Uterus (tissue), 4 donors: ENCODE measurements around the gene ZNF625. TPM values are rescaled to one million over a fixed set of nuclear protein-coding genes. Genes with fewer than 3 reads are reported as not detected.
"Not testable (repeated sequence)": the region's sequence is repeated elsewhere in the genome, so short reads cannot be mapped to it uniquely, and the experiment has no call there.

Experiments
- DNase-seq, 2 donors: peaks; one replicate each; pipeline ENCODE4 v3.0.0-alpha.2; 2019 to 2020
- H3K27ac ChIP-seq, 2 donors: fragments of 200-600 bp; sonication (generic); 1 replicate in 1 of 2; 2 replicates in 1 of 2; pipeline ENCODE4 v1.5.1; 2016 to 2018
- H3K27me3 ChIP-seq, 2 donors: fragments of 200-600 bp; sonication (generic); one replicate each; pipeline ENCODE4 v1.5.1; 2018 to 2019; ENCODE audit warnings: control low read depth in 1 of 2
- H3K36me3 ChIP-seq, 2 donors: fragments of 200-600 bp; sonication (generic); one replicate each; pipeline ENCODE4 v1.5.1; 2019; ENCODE audit warnings: control low read depth in 1 of 2
- H3K4me1 ChIP-seq, 2 donors: fragments of 200-600 bp; sonication (generic); one replicate each; pipeline ENCODE4 v1.5.1; 2018 to 2019; ENCODE audit warnings: control low read depth in 1 of 2
- H3K4me3 ChIP-seq, 2 donors: fragments of 200-600 bp; sonication (generic); 1 replicate in 1 of 2; 2 replicates in 1 of 2; pipeline ENCODE4 v1.5.1; 2018 to 2019; ENCODE audit warnings: mild to moderate bottlenecking in 1 of 2
- H3K9me3 ChIP-seq, 2 donors: fragments of 200-600 bp; sonication (generic); one replicate each; pipeline ENCODE4 v1.5.1; 2019; ENCODE audit warnings: control low read depth in 1 of 2
- CTCF ChIP-seq, 4 experiments: fragments of 200-600 bp in 2 of 4; fragments of 450-650 bp in 2 of 4; sonication (generic) in 2 of 4; IDR thresholded peaks; one replicate each; pipeline ENCODE4 v1.5.1; 2016 to 2019; ENCODE audit warnings: antibody characterized with exemption in 4 of 4, mild to moderate bottlenecking in 2 of 4, moderate library complexity in 1 of 4
- POLR2A ChIP-seq, 2 donors: fragments of 450-650 bp; IDR thresholded peaks; one replicate each; pipeline ENCODE4 v1.6.1; 2016; ENCODE audit warnings: antibody characterized with exemption in 2 of 2, mild to moderate bottlenecking in 1 of 2, moderate library complexity in 1 of 2
- intact Hi-C: fragments of 100-400 bp; cut with DNase I; formaldehyde crosslinking; loops from one replicate; pipeline ENCODE4 v1.15.1; 2023; ENCODE audit warnings: low total_unique reads
- total RNA-seq, 4 donors: library from RNA; depleted of rRNA in 3 of 4; stranded (reverse); fragments of >200 nt in 3 of 4; gene quantifications; one replicate each; pipeline versions ENCODE4 v1.1.0 to v1.2.4, GENCODE V29; 2014 to 2023
- donor health status: DM: yes; HTN: yes; CAD: no.

ZNF625 gene
- total RNA-seq, 4 donors from 2014 or later: 4.4 to 34.8 (median 10.1) TPM

- H3K9me3 ChIP-seq: peaks cover 0 to 7% of the 10 kb centered on the region in 2 donors
- no peaks in the 10 kb centered on the region for H3K4me1 ChIP-seq
- TF ChIP-seq POLR2A (IDR thresholded peaks at IDR 0.05) (no peak), CTCF (IDR thresholded peaks at IDR 0.05) (no peak)
- DNase-seq: no peak
- H3K27ac ChIP-seq: no peak overlapping the region
- intact Hi-C loops: no loop called here
- H3K4me3 ChIP-seq: no peak overlapping the region
- H3K27me3 ChIP-seq: no peaks in the 10 kb centered on the region
- no peaks in the 10 kb centered on the region for H3K36me3 ChIP-seq
These were observed 43.8 kb downstream of the ZNF625 start for GRCh38 chr19:12112701-12113100.

DNA sequence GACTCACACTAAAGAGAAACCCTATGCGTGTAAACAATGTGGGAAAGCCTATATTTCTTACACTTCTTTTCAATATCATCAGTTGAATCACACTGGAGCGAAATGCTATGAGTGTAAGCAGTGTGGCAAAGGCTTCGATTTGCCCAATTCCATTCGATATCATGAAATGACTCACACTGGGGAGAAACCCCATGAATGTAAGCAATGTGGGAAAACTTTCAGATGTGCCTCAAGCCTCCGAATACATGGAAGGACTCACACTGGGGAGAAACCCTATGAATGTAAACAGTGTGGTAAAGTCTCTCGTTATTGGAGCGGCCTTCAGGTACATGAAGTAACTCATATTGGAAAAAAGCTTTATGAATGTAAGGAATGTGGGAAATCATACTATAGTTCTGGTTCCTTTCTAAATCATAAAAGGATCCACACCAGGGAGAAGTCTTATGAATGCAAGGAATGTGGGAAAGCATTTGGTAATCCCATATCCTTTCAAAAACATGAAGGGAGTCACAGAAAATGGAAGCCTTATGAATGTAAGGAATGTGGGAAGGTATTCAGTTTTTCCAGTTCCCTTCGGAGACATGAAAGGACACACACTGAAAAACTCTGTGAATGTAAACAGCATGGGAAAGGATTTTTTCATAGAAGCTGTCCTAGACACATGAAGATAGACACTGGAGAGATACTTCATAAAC, 44.4 kb downstream of the ZNF625 start:
- H3K27me3 ChIP-seq: no peaks in the 10 kb centered on the region
- intact Hi-C loops: no loop called here
- H3K9me3 ChIP-seq: peaks cover 0 to 7% of the 10 kb centered on the region in 2 donors
- no peak overlapping the region for H3K4me3 ChIP-seq
- TF ChIP-seq CTCF (IDR thresholded peaks at IDR 0.05) (no peak), POLR2A (IDR thresholded peaks at IDR 0.05) (no peak)
- no peaks in the 10 kb centered on the region for H3K4me1 ChIP-seq
- H3K27ac ChIP-seq: no peak overlapping the region
- no peaks in the 10 kb centered on the region for H3K36me3 ChIP-seq
- DNase-seq: no peak

- TF ChIP-seq POLR2A (IDR thresholded peaks at IDR 0.05) (no peak), CTCF (IDR thresholded peaks at IDR 0.05) (no peak)
- Histone ChIP-seq H3K36me3 (no peaks in the 10 kb centered on the region), H3K4me1 (no peaks in the 10 kb centered on the region), H3K9me3 (peaks cover 0 to 10% of the 10 kb centered on the region in 2 donors), H3K4me3 (no peak overlapping the region), H3K27ac (no peak overlapping the region), H3K27me3 (no peaks in the 10 kb centered on the region)
- intact Hi-C loops: no loop called here
- DNase-seq: no peak
These were observed 45.4 kb downstream of the ZNF625 start for GRCh38 chr19:12111176-12111575.

DNA sequence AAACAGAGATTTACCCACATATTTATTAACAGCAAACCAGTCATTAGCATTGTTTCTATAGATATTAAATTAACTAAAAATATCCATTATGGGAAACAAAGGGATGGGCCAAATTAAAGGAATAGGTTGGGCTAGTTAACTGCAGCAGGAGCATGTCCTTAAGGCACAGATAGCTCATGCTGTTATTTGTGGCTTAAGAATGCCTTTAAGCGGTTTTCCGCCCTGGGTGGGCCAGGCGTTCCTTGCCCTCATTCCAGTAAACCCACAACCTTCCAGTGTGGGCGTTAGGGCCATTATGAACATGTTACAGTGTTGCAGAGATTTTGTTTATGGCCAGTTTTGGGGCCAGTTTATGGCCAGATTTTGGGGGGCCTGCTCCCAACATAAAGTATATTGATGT, 52.6 kb downstream of the ZNF625 start:
- intact Hi-C loops, H3K27me3 ChIP-seq, H3K9me3 ChIP-seq, H3K4me3 ChIP-seq, H3K4me1 ChIP-seq, H3K36me3 ChIP-seq, DNase-seq, H3K27ac ChIP-seq: not testable (repeated sequence)

- Histone ChIP-seq H3K9me3 (no peaks in the 10 kb centered on the region), H3K36me3 (no peaks in the 10 kb centered on the region), H3K4me3 (no peak overlapping the region), H3K27me3 (no peaks in the 10 kb centered on the region), H3K4me1 (no peaks in the 10 kb centered on the region), H3K27ac (no peak overlapping the region)
- TF ChIP-seq CTCF (IDR thresholded peaks at IDR 0.05) (no peak), POLR2A (IDR thresholded peaks at IDR 0.05) (no peak)
- intact Hi-C loops: no loop called here
- DNase-seq: no peak
These were observed 58.5 kb downstream of the ZNF625 start for GRCh38 chr19:12098040-12098439.
